HCT116 (cell line): ENCODE results near the gene SMC6. TPM values are rescaled to one million over a fixed set of nuclear protein-coding genes. Genes with fewer than 3 reads are reported as not detected.

ENCODE experiments used
- ATAC-seq: fragments of 200-7000 bp; cut with Tn5 transposase; 2 replicates; pipeline ENCODE4 v1.9.1; 2020; ENCODE audit warnings: mild to moderate bottlenecking, moderate library complexity
- BruUV-seq: library from RNA; stranded (reverse); fragments of 400-500 nt; replicated peaks from 2 replicates; lab custom pipeline; 2021; lab: Mats Ljungman, UMichigan
- CTCF ChIA-PET: fragments of 300-600 bp; sonication (Branson Sonifier 250); formaldehyde crosslinking; loops from one replicate; lab custom pipeline; 2021; ENCODE audit warnings: antibody characterized with exemption; lab: Charles Lee
- POLR2A ChIA-PET: fragments of 300-600, 350-600 bp; sonication (Branson Sonifier 250); formaldehyde crosslinking; loops from one replicate; lab custom pipeline; 2021; ENCODE audit warnings: antibody characterized with exemption; lab: Charles Lee
- RAD21 ChIA-PET, 2 experiments: fragments of 300-600 bp; sonication (Branson Sonifier 250); formaldehyde crosslinking; loops; one replicate each; lab custom pipeline; 2023; ENCODE audit warnings: low total read pairs in 2 of 2; ENCODE audit not compliant: uncharacterized antibody in 2 of 2, unreplicated experiment in 2 of 2, low non-redundant PET in 1 of 2; lab: Charles Lee
- DNase-seq: peaks from one replicate; pipeline ENCODE4 v3.0.0-alpha.2; 2010; ENCODE audit warnings: low read depth, low spot score
- H2AFZ ChIP-seq: fragments of 200-600 bp; shearing (Covaris generic), sonication (generic); 2 replicates; pipeline ENCODE4 v1.6.1; 2017; ENCODE audit warnings: low read depth, mixed run types, mixed read lengths, antibody characterized with exemption, low read length; ENCODE audit not compliant: poor library complexity, severe bottlenecking
- H3K27ac ChIP-seq: 2 replicates; pipeline ENCODE4 v1.5.1; 2012; ENCODE audit warnings: low read depth, low read length
- H3K27me3 ChIP-seq: fragments of 200-600 bp; sonication (generic); 2 replicates; pipeline ENCODE4 v1.6.1; 2016; ENCODE audit warnings: mixed run types, low read length, mixed read lengths; ENCODE audit not compliant: insufficient read depth
- H3K36me3 ChIP-seq, 2 experiments: fragments of 200-500 bp in 1 of 2; fragments of 200-600 bp in 1 of 2; sonication (Bioruptor generic) in 1 of 2; sonication (generic) in 1 of 2; 2 replicates each; pipeline versions ENCODE4 v1.5.1 to v1.6.1; 2014 to 2016; ENCODE audit warnings: low read length in 2 of 2, inconsistent platforms in 1 of 2, mixed read lengths in 1 of 2, mixed run types in 1 of 2; ENCODE audit not compliant: insufficient read depth in 2 of 2, control insufficient read depth in 1 of 2
- H3K4me1 ChIP-seq, 2 experiments: fragments of 200-600 bp in 1 of 2; sonication (generic) in 1 of 2; 2 replicates each; pipeline versions ENCODE4 v1.5.1 to v1.6.1; 2012 to 2017; ENCODE audit warnings: low read length in 2 of 2, inconsistent platforms in 1 of 2, mild to moderate bottlenecking in 1 of 2, mixed read lengths in 1 of 2, mixed run types in 1 of 2, moderate library complexity in 1 of 2; ENCODE audit not compliant: insufficient read depth in 2 of 2, control insufficient read depth in 1 of 2
- H3K4me2 ChIP-seq: fragments of 200-600 bp; sonication (generic); 2 replicates; pipeline ENCODE4 v1.6.1; 2017; ENCODE audit warnings: mixed run types, low read length, mixed read lengths
- H3K4me3 ChIP-seq, 2 experiments: fragments of 200-600 bp in 1 of 2; sonication (generic) in 1 of 2; replicated peaks in 1 of 2; 2 replicates each; pipeline ENCODE4 v1.5.1; 2011 to 2016; ENCODE audit warnings: low read length in 2 of 2, control low read depth in 1 of 2, low read depth in 1 of 2, mild to moderate bottlenecking in 1 of 2, mixed read lengths in 1 of 2, mixed run types in 1 of 2
- H3K79me2 ChIP-seq: fragments of 200-600 bp; sonication (generic); 2 replicates; pipeline ENCODE4 v1.6.1; 2017; ENCODE audit warnings: mild to moderate bottlenecking, mixed run types, low read length, moderate library complexity, mixed read lengths; ENCODE audit not compliant: insufficient read depth
- H3K9ac ChIP-seq: fragments of 200-600 bp; sonication (generic); 2 replicates; pipeline ENCODE4 v1.6.1; 2016; ENCODE audit warnings: low read length, mixed read lengths
- H3K9me2 ChIP-seq: fragments of 200-600 bp; sonication (generic), shearing (Covaris generic); 2 replicates; pipeline ENCODE4 v1.6.1; 2017; ENCODE audit warnings: mixed run types, mild to moderate bottlenecking, moderate library complexity; ENCODE audit not compliant: insufficient read depth
- H3K9me3 ChIP-seq, 2 experiments: fragments of 200-500 bp in 1 of 2; fragments of 200-600 bp in 1 of 2; sonication (Bioruptor generic) in 1 of 2; sonication (generic) in 1 of 2; 2 replicates each; pipeline ENCODE4 v1.6.1; 2014 to 2017; ENCODE audit warnings: low read length in 2 of 2, mixed read lengths in 2 of 2, inconsistent platforms in 1 of 2, low read depth in 1 of 2, mild to moderate bottlenecking in 1 of 2, mixed run types in 1 of 2, moderate library complexity in 1 of 2; ENCODE audit not compliant: control insufficient read depth in 1 of 2, insufficient read depth in 1 of 2
- H4K20me1 ChIP-seq: fragments of 200-600 bp; sonication (generic), shearing (Covaris generic); 2 replicates; pipeline ENCODE4 v1.6.1; 2017; ENCODE audit warnings: mixed run types, mild to moderate bottlenecking, moderate library complexity; ENCODE audit not compliant: insufficient read depth
- CBX3 ChIP-seq: IDR thresholded peaks from 2 replicates; pipeline ENCODE4 v1.6.1; 2012; ENCODE audit warnings: low read depth
- CEBPB ChIP-seq: IDR thresholded peaks from 2 replicates; pipeline ENCODE4 v1.6.1; 2012; ENCODE audit warnings: low read depth
- EGR1 ChIP-seq: IDR thresholded peaks from 2 replicates; pipeline ENCODE4 v1.6.1; 2012; ENCODE audit warnings: low read depth
- EZH2 ChIP-seq: fragments of 200-600 bp; sonication (generic); IDR thresholded peaks from 2 replicates; pipeline ENCODE4 v1.6.1; 2017; ENCODE audit warnings: antibody characterized with exemption, mixed run types
- EZH2phosphoT487 ChIP-seq: fragments of 200-600 bp; IDR thresholded peaks from 2 replicates; pipeline ENCODE4 v1.6.1; 2018; ENCODE audit warnings: antibody characterized with exemption, borderline replicate concordance
- FOSL1 ChIP-seq: IDR thresholded peaks from 2 replicates; pipeline ENCODE4 v1.6.1; 2012; ENCODE audit warnings: low read depth
- JUND ChIP-seq: IDR thresholded peaks from 2 replicates; pipeline ENCODE4 v1.6.1; 2012
- POLR2A ChIP-seq: IDR thresholded peaks from 2 replicates; pipeline ENCODE4 v1.7.0; 2011; ENCODE audit warnings: borderline replicate concordance; ENCODE audit not compliant: insufficient read depth, insufficient read length; ENCODE audit errors: extremely low read depth
- RAD21 ChIP-seq: IDR thresholded peaks from 2 replicates; pipeline ENCODE4 v1.6.1; 2012; ENCODE audit warnings: low read depth, mild to moderate bottlenecking
- SP1 ChIP-seq: IDR thresholded peaks from 2 replicates; pipeline ENCODE4 v1.6.1; 2012; ENCODE audit warnings: low read depth
- ZFX ChIP-seq: fragments of 450-650 bp; IDR thresholded peaks from 2 replicates; pipeline ENCODE4 v1.6.1; 2017
- ZNF274 ChIP-seq: fragments of 200-500 bp; sonication (Bioruptor generic); IDR thresholded peaks from 2 replicates; pipeline ENCODE4 v1.6.1; 2014; ENCODE audit warnings: mild to moderate bottlenecking, low read depth, low read length, inconsistent platforms
- intact Hi-C: fragments of 100-400 bp; cut with micrococcal nuclease; formaldehyde crosslinking; loops from 2 replicates; pipeline ENCODE4 v1.10.0; 2022
- total RNA-seq: library from RNA; stranded (reverse); gene quantifications from one replicate; pipeline ENCODE4 v1.2.1, GENCODE V29; 2021; ENCODE audit not compliant: unreplicated experiment
- TF ChIP-seq, protein P1 (sequence below): IDR thresholded peaks from 2 replicates; pipeline ENCODE4 v1.6.1; 2012
- TF ChIP-seq, protein P2 (sequence below): IDR thresholded peaks from 2 replicates; pipeline ENCODE4 v1.6.1; 2011; ENCODE audit warnings: mild to moderate bottlenecking, low read length, moderate library complexity; ENCODE audit not compliant: insufficient replicate concordance; ENCODE audit errors: extremely low read depth

The SMC6 gene
- total RNA-seq, 1 experiment from 2014 or later = 26.4 TPM

DNA sequence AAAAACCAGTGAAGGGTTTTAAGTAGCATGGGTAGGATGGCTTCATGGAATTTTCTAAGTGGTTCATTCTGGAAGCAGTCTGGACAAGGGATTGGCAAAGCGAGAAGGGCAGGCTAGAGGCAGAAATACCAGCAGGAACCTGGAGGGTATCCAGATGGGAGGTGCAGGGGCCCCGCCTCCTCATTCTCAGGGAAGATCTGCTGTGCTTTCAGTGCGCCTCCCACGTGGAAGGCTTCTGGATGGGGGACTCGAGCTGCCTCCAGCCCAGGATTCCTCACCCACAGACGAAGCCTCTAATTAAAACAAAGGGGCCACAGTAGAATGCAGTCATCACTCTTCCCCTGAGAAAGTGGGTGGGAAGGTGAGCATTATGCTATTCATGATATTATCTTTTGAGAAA lies 133.3 kb downstream of the SMC6 start:
- no peak overlapping the region for H2AFZ ChIP-seq
- intact Hi-C loops = no loop called here

DNA sequence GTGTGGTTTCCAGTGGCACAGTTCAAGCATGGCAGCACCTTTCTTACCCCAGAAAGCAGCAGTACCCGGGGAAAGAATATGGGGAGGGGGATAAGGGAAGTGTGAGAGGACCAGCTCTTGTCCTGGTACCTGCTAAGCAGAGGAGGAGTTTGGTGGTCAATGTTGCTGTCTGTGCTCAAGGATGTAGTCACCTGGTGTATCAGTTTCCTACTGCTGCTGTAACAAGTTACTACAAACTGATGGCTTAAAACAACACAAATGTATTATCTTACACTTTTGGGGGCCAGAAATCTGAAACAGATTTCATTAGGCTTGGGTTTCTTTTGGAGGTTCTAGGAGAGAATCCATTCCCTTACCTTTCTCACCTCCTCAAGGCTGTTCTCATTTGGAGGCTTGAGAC lies 135.7 kb downstream of the SMC6 start:
- H3K27me3 ChIP-seq = no peaks in the 10 kb centered on the region
- H3K9me3 ChIP-seq = no peaks in the 10 kb centered on the region
- H3K4me2 ChIP-seq = no peak overlapping the region
- TF ChIP-seq CBX3 (peak; percentile 31; the same call in 1 of the 2 replicates), SP1 (no peak), ZNF274 (no peak), CEBPB (no peak), FOSL1 (no peak), JUND (no peak)
- H3K9me2 ChIP-seq = no peaks in the 10 kb centered on the region
- H3K4me3 ChIP-seq = no peak overlapping the region
- ATAC-seq (no peak), DNase-seq (no peak)
- RAD21 ChIA-PET = no interaction called here
- H3K36me3 ChIP-seq = no peaks in the 10 kb centered on the region
- POLR2A ChIA-PET = no interaction called here
- H3K9ac ChIP-seq = no peak overlapping the region
- H2AFZ ChIP-seq = no peak overlapping the region
- no peaks in the 10 kb centered on the region for H3K79me2 ChIP-seq
- intact Hi-C loops = no loop called here
- CTCF ChIA-PET = no interaction called here
- BruUV-seq = no TSS peak
- H4K20me1 ChIP-seq = no peaks in the 10 kb centered on the region
- H3K4me1 ChIP-seq = peaks cover 0 to 69% of the 10 kb centered on the region in 2 experiments; a peak in 2 of 4 replicates
- H3K27ac ChIP-seq = no peak overlapping the region

More for the DNA sequence above, 133.3 kb downstream of the SMC6 start:
- Histone ChIP-seq H3K36me3 (no peaks in the 10 kb centered on the region), H3K4me1 (peaks cover 0 to 50% of the 10 kb centered on the region in 2 experiments; a peak in 2 of 4 replicates), H3K9me2 (no peaks in the 10 kb centered on the region), H3K9me3 (no peaks in the 10 kb centered on the region), H3K27me3 (no peaks in the 10 kb centered on the region), H3K79me2 (no peaks in the 10 kb centered on the region), H3K4me2 (peak overlapping the region; percentile 39), H3K4me3 (no peak overlapping the region), H3K9ac (no peak overlapping the region), H4K20me1 (no peaks in the 10 kb centered on the region), H3K27ac (no peak overlapping the region)
- POLR2A ChIA-PET = no interaction called here
- RAD21 ChIA-PET = no interaction called here
- CTCF ChIA-PET = no interaction called here
- DNase-seq (no peak), ATAC-seq (0 out of 2 replicates have a peak, but pooled peaks have one; percentile 28)
- BruUV-seq = no TSS peak
- TF ChIP-seq FOSL1 (no peak), POLR2A (no peak), CBX3 (peak; percentile 40; the same call in 1 of the 2 replicates), SP1 (no peak), EZH2phosphoT487 (no peak), EGR1 (0 out of 2 replicates have a peak, but pooled peaks have one; percentile 21), RAD21 (no peak), EZH2 (no peak), ZFX (no peak)
- TF ChIP-seq, protein P1, sequence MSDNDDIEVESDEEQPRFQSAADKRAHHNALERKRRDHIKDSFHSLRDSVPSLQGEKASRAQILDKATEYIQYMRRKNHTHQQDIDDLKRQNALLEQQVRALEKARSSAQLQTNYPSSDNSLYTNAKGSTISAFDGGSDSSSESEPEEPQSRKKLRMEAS = peak; percentile 75
- TF ChIP-seq, protein P2, sequence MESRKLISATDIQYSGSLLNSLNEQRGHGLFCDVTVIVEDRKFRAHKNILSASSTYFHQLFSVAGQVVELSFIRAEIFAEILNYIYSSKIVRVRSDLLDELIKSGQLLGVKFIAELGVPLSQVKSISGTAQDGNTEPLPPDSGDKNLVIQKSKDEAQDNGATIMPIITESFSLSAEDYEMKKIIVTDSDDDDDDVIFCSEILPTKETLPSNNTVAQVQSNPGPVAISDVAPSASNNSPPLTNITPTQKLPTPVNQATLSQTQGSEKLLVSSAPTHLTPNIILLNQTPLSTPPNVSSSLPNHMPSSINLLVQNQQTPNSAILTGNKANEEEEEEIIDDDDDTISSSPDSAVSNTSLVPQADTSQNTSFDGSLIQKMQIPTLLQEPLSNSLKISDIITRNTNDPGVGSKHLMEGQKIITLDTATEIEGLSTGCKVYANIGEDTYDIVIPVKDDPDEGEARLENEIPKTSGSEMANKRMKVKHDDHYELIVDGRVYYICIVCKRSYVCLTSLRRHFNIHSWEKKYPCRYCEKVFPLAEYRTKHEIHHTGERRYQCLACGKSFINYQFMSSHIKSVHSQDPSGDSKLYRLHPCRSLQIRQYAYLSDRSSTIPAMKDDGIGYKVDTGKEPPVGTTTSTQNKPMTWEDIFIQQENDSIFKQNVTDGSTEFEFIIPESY = no peak
